DND-41 (cell line): Measurements from ENCODE around the gene LNX1.

ENCODE experiments used
- ATAC-seq: fragments of 200-7000 bp; cut with Tn5 transposase; 3 replicates; pipeline ENCODE4 v1.9.1; 2021; ENCODE audit warnings: low read depth; ENCODE audit not compliant: insufficient read depth
- DNase-seq: peaks from one replicate; pipeline ENCODE4 v3.0.0-alpha.2; 2020
- H2AFZ ChIP-seq: 2 replicates; pipeline ENCODE4 v1.6.0; 2012; ENCODE audit warnings: low read depth, low read length
- H3K27ac ChIP-seq: 2 replicates; pipeline ENCODE4 v1.5.1; 2012; ENCODE audit warnings: low read length, inconsistent platforms
- H3K27me3 ChIP-seq: fragments of 200-600 bp; sonication (generic); 2 replicates; pipeline ENCODE4 v1.6.0; 2012; ENCODE audit warnings: low read length, mild to moderate bottlenecking, inconsistent platforms; ENCODE audit not compliant: insufficient read depth, poor library complexity
- H3K36me3 ChIP-seq: 2 replicates; pipeline ENCODE4 v1.5.1; 2012; ENCODE audit warnings: low read length, inconsistent platforms; ENCODE audit not compliant: insufficient read depth
- H3K4me1 ChIP-seq: 2 replicates; pipeline ENCODE4 v1.5.1; 2012; ENCODE audit warnings: mild to moderate bottlenecking, low read length; ENCODE audit not compliant: insufficient read depth
- H3K4me2 ChIP-seq: 2 replicates; pipeline ENCODE4 v1.6.0; 2012; ENCODE audit warnings: mild to moderate bottlenecking, moderate library complexity, low read length, inconsistent platforms; ENCODE audit not compliant: insufficient read depth
- H3K4me3 ChIP-seq, 2 experiments: fragments of 200-600 bp in 1 of 2; shearing (Covaris generic) in 1 of 2; 2 replicates each; pipeline ENCODE4 v1.5.1; 2012 to 2016; ENCODE audit warnings: inconsistent platforms in 2 of 2, low read length in 2 of 2, mild to moderate bottlenecking in 2 of 2, low read depth in 1 of 2, moderate library complexity in 1 of 2
- H3K79me2 ChIP-seq: 2 replicates; pipeline ENCODE4 v1.6.0; 2012; ENCODE audit warnings: low read length, inconsistent platforms; ENCODE audit not compliant: insufficient read depth
- H3K9ac ChIP-seq: 2 replicates; pipeline ENCODE4 v1.6.0; 2012; ENCODE audit warnings: low read depth, mild to moderate bottlenecking, inconsistent platforms, low read length, moderate library complexity
- H3K9me3 ChIP-seq: 2 replicates; pipeline ENCODE4 v1.5.1; 2012; ENCODE audit warnings: low read length, moderate library complexity, mild to moderate bottlenecking, inconsistent platforms; ENCODE audit not compliant: insufficient read depth, severe bottlenecking
- H4K20me1 ChIP-seq: 2 replicates; pipeline ENCODE4 v1.6.0; 2012; ENCODE audit warnings: low read length; ENCODE audit not compliant: insufficient read depth
- EZH2 ChIP-seq: IDR thresholded peaks from 3 replicates; pipeline ENCODE4 v1.6.1; 2012; ENCODE audit warnings: borderline replicate concordance, low read depth, mild to moderate bottlenecking, moderate library complexity, low read length, inconsistent platforms; ENCODE audit not compliant: severe bottlenecking
- TF ChIP-seq, protein P1 (sequence below): IDR thresholded peaks from 2 replicates; pipeline ENCODE4 v1.5.1; 2012; ENCODE audit warnings: borderline replicate concordance, low read length, moderate library complexity, mild to moderate bottlenecking; ENCODE audit not compliant: poor library complexity, severe bottlenecking; ENCODE audit errors: extremely low read depth

LNX1 gene

DNA sequence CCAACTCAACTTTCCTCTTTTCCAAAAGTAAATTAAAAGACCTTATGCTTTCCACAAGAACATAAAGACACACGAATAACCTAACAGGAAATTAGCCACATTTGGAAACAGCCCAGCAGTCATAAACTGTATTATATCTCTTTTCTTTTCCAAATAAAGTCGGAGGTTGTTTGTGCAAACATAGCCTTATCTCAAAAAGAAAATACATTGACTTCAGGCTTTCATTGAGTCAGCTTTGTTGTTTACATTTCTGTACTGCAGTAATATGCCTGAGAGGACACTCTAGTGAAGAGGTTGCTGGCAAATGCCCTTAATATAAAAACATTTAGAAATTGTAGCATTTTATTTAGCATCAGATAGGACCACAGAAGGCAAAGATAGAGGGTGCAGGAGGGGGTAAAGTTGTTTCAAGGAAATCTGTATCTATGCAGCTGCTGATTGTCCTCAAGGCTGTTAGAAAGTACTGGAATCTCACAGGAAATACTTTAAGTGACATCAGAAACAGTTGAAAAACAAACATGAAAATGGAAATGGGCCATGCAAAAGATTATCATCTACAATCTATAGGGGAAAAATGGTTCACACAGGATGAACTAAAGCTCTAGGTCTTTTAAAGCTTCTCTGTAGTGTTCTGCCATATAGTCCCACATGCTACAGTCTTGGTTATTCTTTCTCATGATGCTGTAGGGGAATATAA lies 14.5 kb downstream of the LNX1 start:
- Histone ChIP-seq H3K4me2 (no peak overlapping the region), H3K79me2 (no peaks in the 10 kb centered on the region), H3K27ac (no peak overlapping the region), H3K36me3 (no peaks in the 10 kb centered on the region), H4K20me1 (no peaks in the 10 kb centered on the region), H2AFZ (no peak overlapping the region), H3K27me3 (no peaks in the 10 kb centered on the region), H3K4me1 (no peaks in the 10 kb centered on the region), H3K4me3 (no peak overlapping the region), H3K9me3 (no peaks in the 10 kb centered on the region), H3K9ac (no peak overlapping the region)
- ATAC-seq = no peak
- no peak for DNase-seq
- TF ChIP-seq, protein P1, sequence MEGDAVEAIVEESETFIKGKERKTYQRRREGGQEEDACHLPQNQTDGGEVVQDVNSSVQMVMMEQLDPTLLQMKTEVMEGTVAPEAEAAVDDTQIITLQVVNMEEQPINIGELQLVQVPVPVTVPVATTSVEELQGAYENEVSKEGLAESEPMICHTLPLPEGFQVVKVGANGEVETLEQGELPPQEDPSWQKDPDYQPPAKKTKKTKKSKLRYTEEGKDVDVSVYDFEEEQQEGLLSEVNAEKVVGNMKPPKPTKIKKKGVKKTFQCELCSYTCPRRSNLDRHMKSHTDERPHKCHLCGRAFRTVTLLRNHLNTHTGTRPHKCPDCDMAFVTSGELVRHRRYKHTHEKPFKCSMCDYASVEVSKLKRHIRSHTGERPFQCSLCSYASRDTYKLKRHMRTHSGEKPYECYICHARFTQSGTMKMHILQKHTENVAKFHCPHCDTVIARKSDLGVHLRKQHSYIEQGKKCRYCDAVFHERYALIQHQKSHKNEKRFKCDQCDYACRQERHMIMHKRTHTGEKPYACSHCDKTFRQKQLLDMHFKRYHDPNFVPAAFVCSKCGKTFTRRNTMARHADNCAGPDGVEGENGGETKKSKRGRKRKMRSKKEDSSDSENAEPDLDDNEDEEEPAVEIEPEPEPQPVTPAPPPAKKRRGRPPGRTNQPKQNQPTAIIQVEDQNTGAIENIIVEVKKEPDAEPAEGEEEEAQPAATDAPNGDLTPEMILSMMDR = no peak
- TF ChIP-seq EZH2 = no peak

DNA sequence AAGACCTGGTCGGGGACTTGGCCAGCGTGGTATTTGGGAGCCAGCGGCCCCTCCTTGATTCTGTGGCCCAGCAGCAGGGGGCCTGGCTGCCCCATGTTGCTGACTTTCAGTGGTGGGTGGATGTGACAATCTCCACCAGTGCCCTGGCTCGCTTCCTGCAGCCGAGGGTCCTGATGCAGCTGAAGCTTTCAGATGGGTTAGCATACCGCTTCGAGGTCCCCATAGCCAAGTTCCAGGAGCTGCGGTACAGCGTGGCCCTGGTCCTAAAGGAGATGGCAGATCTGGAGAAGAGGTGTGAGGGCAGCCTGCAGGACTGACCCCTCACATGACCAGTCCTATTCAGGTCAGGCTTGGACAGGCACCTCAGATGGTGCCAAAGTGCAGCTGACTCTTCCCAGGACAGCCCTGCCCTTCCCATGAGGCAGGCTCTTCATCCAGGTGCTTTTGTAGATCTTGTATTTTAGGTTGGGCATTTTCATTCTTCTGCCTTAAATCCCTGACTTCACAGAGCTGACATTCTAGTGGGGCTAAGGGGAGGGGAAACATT lies 15.1 kb downstream of the LNX1 start:
- no peak overlapping the region for H3K9ac ChIP-seq
- DNase-seq = no peak

DNA sequence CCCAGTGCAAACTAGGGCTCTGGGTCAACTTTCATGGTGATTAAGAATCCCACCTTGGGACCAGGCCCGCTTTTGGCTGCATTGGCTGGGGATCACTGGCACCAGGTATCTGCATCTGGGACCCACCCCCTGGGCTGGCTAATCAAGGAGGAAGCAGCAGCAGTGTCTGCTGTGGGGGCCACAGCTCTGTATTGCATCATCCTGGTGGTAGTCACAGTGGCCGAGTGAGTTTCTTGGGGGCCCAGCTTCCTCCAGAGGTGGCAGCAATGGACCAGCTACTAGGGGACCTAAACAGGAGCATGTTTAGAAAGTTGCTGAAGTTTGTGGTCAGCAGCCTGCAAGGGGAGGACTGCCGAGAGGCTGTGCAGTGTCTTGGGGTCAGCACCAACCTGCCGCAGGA lies 15.7 kb downstream of the LNX1 start:
- Histone ChIP-seq H3K4me2 (no peak overlapping the region), H3K36me3 (no peaks in the 10 kb centered on the region), H3K9ac (no peak overlapping the region), H3K27ac (no peak overlapping the region), H4K20me1 (no peaks in the 10 kb centered on the region), H3K4me3 (no peak overlapping the region), H3K4me1 (no peaks in the 10 kb centered on the region), H3K79me2 (no peaks in the 10 kb centered on the region), H3K9me3 (no peaks in the 10 kb centered on the region), H3K27me3 (no peaks in the 10 kb centered on the region), H2AFZ (no peak overlapping the region)
- DNase-seq (no peak), ATAC-seq (no peak)
- TF ChIP-seq EZH2 = no peak
- TF ChIP-seq, protein P1 = no peak

More for the DNA sequence above, 15.1 kb downstream of the LNX1 start:
- Histone ChIP-seq H3K36me3 (no peaks in the 10 kb centered on the region), H3K4me3 (no peak overlapping the region), H3K27ac (no peak overlapping the region), H2AFZ (no peak overlapping the region), H3K9me3 (no peaks in the 10 kb centered on the region), H3K79me2 (no peaks in the 10 kb centered on the region), H3K4me2 (no peak overlapping the region), H4K20me1 (no peaks in the 10 kb centered on the region), H3K27me3 (no peaks in the 10 kb centered on the region), H3K4me1 (no peaks in the 10 kb centered on the region)
- ATAC-seq = no peak
- no peak for TF ChIP-seq EZH2
- TF ChIP-seq, protein P1 = no peak
